SJSA1 (cell line): ENCODE data around the gene SPHK2. TPM values are rescaled to one million over a fixed set of nuclear protein-coding genes. Genes with fewer than 3 reads are reported as not detected.

Source experiments
- DNase-seq, 2 experiments: peaks; one replicate each; pipeline ENCODE4 v3.0.0-alpha.2; 2015 to 2020; ENCODE audit warnings: low spot score in 2 of 2, low read depth in 1 of 2
- H3K27ac ChIP-seq: fragments of 250-450 bp; sonication (Bioruptor Pico); 2 replicates; pipeline ENCODE4 v1.5.1; 2020; ENCODE audit warnings: mild to moderate bottlenecking, moderate library complexity
- H3K27me3 ChIP-seq: fragments of 250-450 bp; sonication (Bioruptor Pico); replicated peaks from 2 replicates; pipeline ENCODE4 v1.5.1; 2020; ENCODE audit warnings: mild to moderate bottlenecking, moderate library complexity
- H3K36me3 ChIP-seq: fragments of 250-450 bp; sonication (Bioruptor Pico); 2 replicates; pipeline ENCODE4 v1.5.1; 2020; ENCODE audit warnings: mild to moderate bottlenecking
- H3K4me1 ChIP-seq: fragments of 250-450 bp; sonication (Bioruptor Pico); replicated peaks from 2 replicates; pipeline ENCODE4 v1.6.1; 2021; ENCODE audit warnings: mild to moderate bottlenecking
- H3K4me3 ChIP-seq: fragments of 250-450 bp; sonication (Bioruptor Pico); 2 replicates; pipeline ENCODE4 v1.5.1; 2020; ENCODE audit warnings: mild to moderate bottlenecking
- H3K9me3 ChIP-seq: fragments of 250-450 bp; sonication (Bioruptor Pico); replicated peaks from 2 replicates; pipeline ENCODE4 v1.5.1; 2020; ENCODE audit warnings: mild to moderate bottlenecking
- total RNA-seq: library from RNA; depleted of rRNA; stranded (reverse); fragments of >200 nt; shearing (Covaris generic); gene quantifications from 2 replicates; pipeline ENCODE4 v1.2.3, GENCODE V29; 2014

SPHK2 gene
- total RNA-seq, 1 experiment from 2014 or later, result 8.8 TPM

DNA sequence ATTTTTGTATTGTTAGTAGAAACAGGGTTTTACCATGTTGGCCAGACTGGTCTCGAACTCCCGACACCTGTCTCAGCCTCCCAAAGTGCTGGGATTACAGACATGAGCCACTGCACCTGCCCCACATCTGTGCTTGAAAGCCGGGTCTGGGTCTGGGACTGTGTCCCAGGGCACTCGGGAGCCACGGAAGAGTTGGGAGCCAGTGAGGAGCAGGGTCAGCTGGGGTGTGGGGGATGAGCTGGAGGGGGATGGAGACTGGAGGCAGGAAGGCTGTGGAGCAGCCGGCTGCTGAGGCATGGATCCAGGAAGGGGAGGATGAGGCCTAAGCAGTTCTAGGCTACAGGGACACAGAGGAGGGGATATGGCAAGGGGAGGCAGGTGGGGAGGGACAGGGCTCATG, 23.5 kb upstream of the SPHK2 start:
- no peak for DNase-seq
- H3K36me3 ChIP-seq, result no peaks in the 10 kb centered on the region
- peaks cover 11% of the 10 kb centered on the region; the same call in 1 of the 2 replicates for H3K27me3 ChIP-seq
- H3K9me3 ChIP-seq, result no peaks in the 10 kb centered on the region
- H3K27ac ChIP-seq, result no peak overlapping the region
- H3K4me1 ChIP-seq, result no peaks in the 10 kb centered on the region
- H3K4me3 ChIP-seq, result no peak overlapping the region

DNA sequence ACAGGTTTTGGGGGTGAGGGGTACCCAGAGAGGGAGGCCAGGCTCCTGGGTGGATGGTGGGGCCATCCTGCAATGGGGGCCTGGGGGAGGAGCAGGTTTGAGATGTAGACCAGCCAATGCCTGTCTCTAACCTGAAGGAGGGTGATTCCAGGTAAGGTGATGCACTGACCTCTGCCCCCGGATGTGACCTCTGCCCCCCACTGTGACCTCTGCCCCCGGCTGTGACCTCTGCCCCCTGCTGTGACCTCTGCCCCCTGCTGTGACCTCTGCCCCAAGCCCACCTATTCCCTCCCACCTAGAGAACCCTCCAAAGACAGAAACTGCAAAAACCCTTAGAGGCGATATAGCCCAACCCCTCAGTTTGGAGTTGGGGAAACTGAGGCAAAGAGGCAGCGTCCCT, 23.1 kb upstream of the SPHK2 start:
- no peaks in the 10 kb centered on the region for H3K9me3 ChIP-seq
- no peaks in the 10 kb centered on the region for H3K36me3 ChIP-seq
- H3K4me1 ChIP-seq, result no peaks in the 10 kb centered on the region
- peaks cover 11% of the 10 kb centered on the region; the same call in 1 of the 2 replicates for H3K27me3 ChIP-seq
- DNase-seq, result no peak
- H3K27ac ChIP-seq, result no peak overlapping the region
- no peak overlapping the region for H3K4me3 ChIP-seq

DNA sequence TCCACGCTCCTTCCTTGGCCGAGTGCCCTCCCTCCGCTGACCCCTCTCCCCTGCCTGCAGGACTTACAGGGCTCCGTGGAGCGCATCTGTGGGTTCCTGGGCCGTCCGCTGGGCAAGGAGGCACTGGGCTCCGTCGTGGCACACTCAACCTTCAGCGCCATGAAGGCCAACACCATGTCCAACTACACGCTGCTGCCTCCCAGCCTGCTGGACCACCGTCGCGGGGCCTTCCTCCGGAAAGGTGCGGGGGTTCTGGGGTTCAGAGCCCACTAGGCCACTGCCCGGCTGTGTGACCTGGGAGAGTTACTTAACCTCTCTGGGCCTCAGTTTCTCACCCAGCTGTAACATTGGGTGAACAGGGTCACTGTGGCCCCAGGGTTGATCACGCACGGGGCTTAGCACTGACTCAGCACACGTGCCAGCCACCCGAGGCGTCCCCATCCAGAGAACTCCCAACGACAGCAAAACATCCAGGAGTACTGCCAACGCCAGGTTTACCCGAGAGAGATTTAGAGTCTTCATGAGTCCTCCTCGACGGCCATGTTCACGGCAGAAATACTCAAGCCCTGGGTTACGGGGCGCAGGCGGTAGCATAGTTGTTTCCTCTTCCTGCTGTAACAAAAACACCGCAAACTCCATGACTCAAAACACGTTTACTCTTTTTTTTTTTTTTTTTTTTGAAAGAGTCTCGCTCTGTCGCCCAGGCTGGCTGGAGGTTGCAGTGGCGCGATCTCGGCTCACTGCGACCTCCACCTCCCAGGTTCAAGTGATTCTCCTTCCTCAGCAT, 22.4 kb upstream of the SPHK2 start:
- no peak overlapping the region for H3K27ac ChIP-seq
- H3K9me3 ChIP-seq, result no peaks in the 10 kb centered on the region
- H3K4me3 ChIP-seq, result no peak overlapping the region
- DNase-seq, result no peak
- H3K4me1 ChIP-seq, result no peaks in the 10 kb centered on the region
- H3K36me3 ChIP-seq, result no peaks in the 10 kb centered on the region
- H3K27me3 ChIP-seq, result peaks cover 11% of the 10 kb centered on the region; the same call in 1 of the 2 replicates

DNA sequence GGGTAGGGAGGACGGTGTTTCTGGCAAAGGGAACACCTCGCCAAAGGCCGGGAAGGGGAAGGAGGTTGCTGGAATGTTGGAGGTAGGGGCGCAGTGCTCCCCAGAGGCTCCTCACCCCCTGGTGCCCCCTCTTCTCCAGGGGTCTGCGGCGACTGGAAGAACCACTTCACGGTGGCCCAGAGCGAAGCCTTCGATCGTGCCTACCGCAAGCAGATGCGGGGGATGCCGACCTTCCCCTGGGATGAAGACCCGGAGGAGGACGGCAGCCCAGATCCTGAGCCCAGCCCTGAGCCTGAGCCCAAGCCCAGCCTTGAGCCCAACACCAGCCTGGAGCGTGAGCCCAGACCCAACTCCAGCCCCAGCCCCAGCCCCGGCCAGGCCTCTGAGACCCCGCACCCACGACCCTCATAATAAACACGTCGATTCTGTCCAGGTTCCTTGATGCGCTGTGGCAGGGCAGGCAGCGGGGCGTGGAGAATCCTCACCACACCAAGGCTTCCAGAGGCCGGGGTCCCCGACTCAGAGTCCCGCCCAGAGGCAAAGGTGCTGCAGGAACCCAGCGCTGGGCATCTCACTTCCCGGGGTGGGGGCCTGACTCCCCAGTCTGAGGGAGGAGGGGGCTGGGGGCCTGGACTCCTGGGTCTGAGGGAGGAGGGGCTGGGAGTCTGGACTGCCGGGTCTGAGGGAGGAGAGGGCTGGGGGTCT, 20.2 kb upstream of the SPHK2 start:
- H3K4me1 ChIP-seq, result no peaks in the 10 kb centered on the region
- no peak overlapping the region for H3K4me3 ChIP-seq
- no peak overlapping the region for H3K27ac ChIP-seq
- no peaks in the 10 kb centered on the region for H3K9me3 ChIP-seq
- H3K27me3 ChIP-seq, result peaks cover 11% of the 10 kb centered on the region; the same call in 1 of the 2 replicates
- no peaks in the 10 kb centered on the region for H3K36me3 ChIP-seq
- no peak for DNase-seq

DNA sequence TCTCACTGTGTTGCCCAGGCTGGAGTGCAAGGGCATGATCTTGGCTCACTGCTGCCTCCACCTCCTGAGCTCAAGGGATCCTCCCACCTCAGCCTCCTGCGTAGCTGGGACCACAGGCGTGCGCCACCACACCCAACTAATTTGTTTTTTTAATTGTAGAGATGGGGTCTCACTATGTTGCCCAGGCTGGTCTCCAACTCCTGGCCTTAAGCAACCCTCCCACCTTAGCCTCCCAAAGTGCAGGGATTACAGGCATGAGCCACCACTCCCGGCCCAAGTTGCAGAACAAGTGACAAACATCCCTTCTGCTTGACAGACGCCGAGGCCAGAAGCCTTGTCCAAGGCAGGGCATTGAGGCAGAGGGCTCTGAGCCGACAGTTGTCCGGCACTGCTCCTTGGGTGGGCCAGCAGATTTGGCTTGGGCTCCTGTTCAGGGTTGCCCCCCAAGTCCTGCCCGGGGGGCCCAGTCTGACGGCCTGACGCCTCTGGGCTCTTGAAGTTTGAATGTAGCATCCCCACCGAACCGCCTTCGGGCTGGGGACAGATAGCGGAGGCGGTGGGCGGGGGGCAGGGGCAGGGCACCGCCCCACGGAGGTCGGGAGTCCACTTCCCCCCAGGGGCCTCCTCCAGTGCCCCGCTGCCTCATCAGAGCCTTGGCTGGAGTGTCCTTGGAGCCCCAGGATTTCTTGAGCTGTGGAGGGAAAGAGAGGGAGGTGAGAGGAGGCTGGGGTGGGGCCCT, 18.5 kb upstream of the SPHK2 start:
- no peak overlapping the region for H3K4me3 ChIP-seq
- H3K9me3 ChIP-seq, result no peaks in the 10 kb centered on the region
- DNase-seq, result no peak
- H3K4me1 ChIP-seq, result no peaks in the 10 kb centered on the region
- H3K36me3 ChIP-seq, result no peaks in the 10 kb centered on the region
- peaks cover 11% of the 10 kb centered on the region; the same call in 1 of the 2 replicates for H3K27me3 ChIP-seq
- no peak overlapping the region for H3K27ac ChIP-seq

DNA sequence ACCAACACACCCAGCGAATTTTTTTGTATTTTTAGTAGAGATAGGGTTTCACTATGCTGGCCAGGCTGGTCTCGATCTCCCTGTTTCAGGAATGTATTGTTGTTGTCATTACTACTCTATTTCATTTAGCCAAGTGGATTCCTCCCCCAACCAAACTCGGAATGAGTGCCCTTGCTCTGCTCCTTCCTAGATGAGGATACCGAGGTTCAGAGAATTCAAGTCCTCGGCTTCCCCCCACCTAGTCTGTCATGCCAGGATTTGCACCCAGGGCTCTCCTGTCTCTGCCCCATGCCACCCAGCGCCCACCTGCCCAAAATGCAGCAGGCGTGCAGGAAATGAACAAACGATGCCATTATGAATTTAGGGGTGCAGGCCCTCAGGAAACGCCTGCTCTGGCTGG, 16.3 kb upstream of the SPHK2 start:
- no peak for DNase-seq
- no peak overlapping the region for H3K27ac ChIP-seq
- peaks cover 11% of the 10 kb centered on the region; the same call in 1 of the 2 replicates for H3K27me3 ChIP-seq
- no peaks in the 10 kb centered on the region for H3K4me1 ChIP-seq
- no peak overlapping the region for H3K4me3 ChIP-seq
- H3K9me3 ChIP-seq, result no peaks in the 10 kb centered on the region
- H3K36me3 ChIP-seq, result no peaks in the 10 kb centered on the region

DNA sequence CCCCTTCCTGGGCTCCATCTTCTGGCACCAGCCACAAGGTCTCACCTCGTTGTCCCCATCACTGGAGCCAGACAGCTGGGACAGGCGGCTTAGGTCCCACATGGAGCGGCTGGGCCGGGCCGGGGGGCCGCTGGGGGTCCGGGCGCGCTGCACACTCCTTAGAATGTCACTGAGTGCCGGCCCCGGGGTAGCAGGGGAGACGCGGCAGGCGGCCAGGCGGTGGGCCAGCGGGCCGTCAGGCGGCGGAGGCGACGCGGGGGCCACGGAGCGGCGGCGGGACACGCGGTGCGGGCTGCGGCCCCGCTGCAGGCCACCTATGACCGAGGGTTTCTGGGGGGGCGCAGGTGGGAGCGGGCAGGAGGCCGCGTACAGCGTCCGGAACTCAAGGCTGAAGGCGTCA, 15.9 kb upstream of the SPHK2 start:
- Histone ChIP-seq H3K9me3 (no peaks in the 10 kb centered on the region), H3K27ac (no peak overlapping the region), H3K4me3 (no peak overlapping the region), H3K4me1 (no peaks in the 10 kb centered on the region), H3K27me3 (peaks cover 9% of the 10 kb centered on the region; the same call in 1 of the 2 replicates), H3K36me3 (no peaks in the 10 kb centered on the region)
- no peak for DNase-seq

DNA sequence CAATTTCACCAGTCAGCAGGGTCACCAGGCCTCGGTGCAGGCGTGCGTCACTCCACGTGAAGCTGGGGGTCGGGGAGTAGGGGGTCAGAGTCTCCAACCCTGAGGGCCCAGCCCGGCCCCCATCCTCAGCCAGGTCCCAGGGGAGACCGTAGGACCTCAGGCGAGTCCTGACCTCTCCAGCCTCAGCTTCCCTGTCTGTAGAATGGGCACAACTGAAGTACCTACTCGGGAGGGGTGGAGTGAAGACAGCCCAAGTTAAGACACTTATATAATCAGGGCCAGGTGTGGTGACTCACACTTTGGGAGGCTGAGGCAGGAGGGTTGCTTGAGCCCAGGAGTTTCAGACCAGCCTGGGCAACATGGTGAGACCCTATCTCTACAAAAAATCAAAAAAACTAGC, 15.5 kb upstream of the SPHK2 start:
- Histone ChIP-seq H3K27ac (no peak overlapping the region), H3K9me3 (no peaks in the 10 kb centered on the region), H3K36me3 (no peaks in the 10 kb centered on the region), H3K4me3 (no peak overlapping the region), H3K27me3 (peaks cover 8% of the 10 kb centered on the region; the same call in 1 of the 2 replicates), H3K4me1 (peaks cover 2% of the 10 kb centered on the region)
- DNase-seq, result no peak

DNA sequence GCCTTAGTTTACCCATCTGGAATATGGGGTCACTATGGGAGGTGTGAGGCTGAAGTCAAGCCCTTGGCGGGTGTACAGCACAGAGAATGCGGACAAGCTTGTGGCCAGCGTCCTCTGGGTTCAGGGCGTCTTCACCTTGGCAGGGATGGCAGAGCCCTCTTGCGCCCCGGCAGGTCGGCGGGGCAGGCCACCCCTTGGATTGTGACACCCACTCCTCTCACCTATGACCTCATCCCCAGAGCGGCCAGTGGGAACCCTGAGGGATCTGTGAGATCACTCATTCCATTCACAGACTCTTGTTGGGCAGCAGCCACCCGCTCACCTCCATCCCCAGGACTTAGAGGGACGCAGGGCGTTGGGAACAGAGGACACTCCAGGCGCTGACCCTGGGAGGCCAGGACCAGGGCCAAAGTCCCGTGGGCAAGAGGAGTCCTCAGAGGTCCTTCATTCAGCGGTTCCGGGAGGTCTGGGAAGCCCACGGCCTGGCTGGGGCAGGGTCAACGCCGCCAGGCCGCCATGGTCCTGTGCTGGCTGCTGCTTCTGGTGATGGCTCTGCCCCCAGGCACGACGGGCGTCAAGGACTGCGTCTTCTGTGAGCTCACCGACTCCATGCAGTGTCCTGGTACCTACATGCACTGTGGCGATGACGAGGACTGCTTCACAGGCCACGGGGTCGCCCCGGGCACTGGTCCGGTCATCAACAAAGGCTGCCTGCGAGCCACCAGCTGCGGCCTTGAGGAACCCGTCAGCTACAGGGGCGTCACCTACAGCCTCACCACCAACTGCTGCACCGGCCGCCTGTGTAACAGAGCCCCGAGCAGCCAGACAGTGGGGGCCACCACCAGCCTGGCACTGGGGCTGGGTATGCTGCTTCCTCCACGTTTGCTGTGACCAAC, 12.6 kb upstream of the SPHK2 start, which contains the start of gene SPACA4:
Gene SPACA4 (plus strand): TSS at position 280 of the 896 bp plus-strand sequence. CDS start 237 bp downstream, at position 517.
- no peak within 1 kb of the TSS for H3K27ac ChIP-seq
- H3K36me3 ChIP-seq, result no peaks in the 10 kb centered on the region
- no peak for DNase-seq
- no peaks in the 10 kb centered on the region for H3K27me3 ChIP-seq
- H3K4me3 ChIP-seq, result no peak within 1 kb of the TSS
- H3K9me3 ChIP-seq, result no peaks in the 10 kb centered on the region
- peaks cover 4% of the 10 kb centered on the region for H3K4me1 ChIP-seq

DNA sequence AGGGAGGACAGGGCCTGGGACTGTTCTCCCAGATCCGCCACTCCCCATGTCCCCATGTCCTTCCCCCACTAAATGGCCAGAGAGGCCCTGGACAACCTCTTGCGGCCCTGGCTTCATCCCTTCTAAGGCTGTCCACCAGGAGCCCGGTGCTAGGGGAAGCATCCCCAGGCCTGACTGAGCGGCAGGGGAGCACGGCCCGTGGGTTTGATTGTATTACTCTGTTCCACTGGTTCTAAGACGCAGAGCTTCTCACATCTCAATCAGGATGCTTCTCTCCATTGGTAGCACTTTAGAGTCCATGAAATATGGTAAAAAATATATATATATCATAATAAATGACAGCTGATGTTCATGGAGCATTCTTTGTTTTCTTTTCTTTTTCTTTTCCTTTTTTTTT, 11.9 kb upstream of the SPHK2 start:
- Histone ChIP-seq H3K36me3 (no peaks in the 10 kb centered on the region), H3K27me3 (no peaks in the 10 kb centered on the region), H3K4me3 (no peak overlapping the region), H3K4me1 (peaks cover 4% of the 10 kb centered on the region), H3K27ac (no peak overlapping the region), H3K9me3 (no peaks in the 10 kb centered on the region)
- DNase-seq, result no peak

DNA sequence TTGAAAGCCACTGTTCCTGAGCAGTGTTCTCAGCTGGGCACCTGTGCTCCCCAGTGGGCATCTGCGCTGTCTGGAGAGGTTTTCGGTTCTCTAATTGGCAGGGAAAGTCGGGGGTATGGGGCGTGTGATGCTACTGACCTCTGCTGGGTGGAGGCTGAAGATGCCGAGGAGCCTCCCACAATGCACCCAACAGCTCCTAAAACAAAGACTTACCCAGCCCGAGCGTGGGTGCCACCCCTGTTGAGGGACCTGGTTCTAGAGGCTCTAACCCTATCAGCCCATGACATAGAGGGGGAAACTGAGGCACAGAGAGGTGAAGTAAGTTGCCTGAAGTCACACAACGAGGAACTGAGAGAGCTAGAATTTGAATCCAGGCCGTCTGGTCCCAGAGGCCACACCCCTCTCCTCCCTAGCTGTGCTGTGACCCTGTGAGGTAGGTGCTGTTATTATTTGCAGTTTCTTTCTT, 10.5 kb upstream of the SPHK2 start:
- H3K9me3 ChIP-seq, result no peaks in the 10 kb centered on the region
- peak in 1 of 2 experiments; percentile 39 for DNase-seq
- no peak overlapping the region for H3K4me3 ChIP-seq
- H3K27me3 ChIP-seq, result no peaks in the 10 kb centered on the region
- H3K4me1 ChIP-seq, result peaks cover 4% of the 10 kb centered on the region
- H3K36me3 ChIP-seq, result peaks cover 4% of the 10 kb centered on the region
- no peak overlapping the region for H3K27ac ChIP-seq

DNA sequence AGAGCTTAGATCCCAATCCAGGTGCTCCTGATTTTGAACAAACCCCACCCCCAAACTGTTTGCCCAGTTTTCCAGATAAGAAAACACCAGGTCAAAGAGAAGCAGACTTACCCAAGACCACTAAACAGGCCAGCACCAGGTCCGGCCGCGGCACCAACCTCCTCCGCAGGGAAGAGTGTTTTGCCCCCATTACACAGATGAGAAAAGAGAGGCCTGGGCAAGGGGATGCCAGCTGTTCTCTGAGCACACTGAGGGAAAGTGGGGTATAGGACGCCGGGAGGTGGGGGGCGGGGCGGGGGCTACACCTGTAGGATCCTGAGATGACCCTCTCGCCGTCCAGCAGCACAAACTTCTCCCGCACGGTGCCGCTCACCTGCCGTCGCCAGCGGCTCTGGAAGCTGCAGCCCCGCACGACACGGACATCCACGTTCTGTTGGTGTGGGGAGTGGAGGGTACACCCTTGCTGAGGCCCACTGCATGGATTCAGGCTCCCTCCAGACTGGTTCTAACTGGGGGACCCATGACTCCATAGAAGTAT, 9.7 kb upstream of the SPHK2 start:
- Histone ChIP-seq H3K4me1 (peaks cover 4% of the 10 kb centered on the region), H3K27me3 (no peaks in the 10 kb centered on the region; the same call in 1 of the 2 replicates), H3K4me3 (no peak overlapping the region), H3K36me3 (peaks cover 12% of the 10 kb centered on the region), H3K9me3 (no peaks in the 10 kb centered on the region), H3K27ac (no peak overlapping the region)
- DNase-seq, result no peak
